ENCODE measurements around the gene MT2A. TPM values are rescaled to one million over a fixed set of nuclear protein-coding genes. Genes with fewer than 3 reads are reported as not detected.
A peak's percentile ranks its signal among the peaks of the same experiment; 100 is the strongest.

Gene MT2A
- total and polyA plus RNA-seq, 2 of the 13 experiments (the other 11 are each of a cell fraction or from before 2014, with no cell fraction given): 135 to 371 TPM

DNA sequence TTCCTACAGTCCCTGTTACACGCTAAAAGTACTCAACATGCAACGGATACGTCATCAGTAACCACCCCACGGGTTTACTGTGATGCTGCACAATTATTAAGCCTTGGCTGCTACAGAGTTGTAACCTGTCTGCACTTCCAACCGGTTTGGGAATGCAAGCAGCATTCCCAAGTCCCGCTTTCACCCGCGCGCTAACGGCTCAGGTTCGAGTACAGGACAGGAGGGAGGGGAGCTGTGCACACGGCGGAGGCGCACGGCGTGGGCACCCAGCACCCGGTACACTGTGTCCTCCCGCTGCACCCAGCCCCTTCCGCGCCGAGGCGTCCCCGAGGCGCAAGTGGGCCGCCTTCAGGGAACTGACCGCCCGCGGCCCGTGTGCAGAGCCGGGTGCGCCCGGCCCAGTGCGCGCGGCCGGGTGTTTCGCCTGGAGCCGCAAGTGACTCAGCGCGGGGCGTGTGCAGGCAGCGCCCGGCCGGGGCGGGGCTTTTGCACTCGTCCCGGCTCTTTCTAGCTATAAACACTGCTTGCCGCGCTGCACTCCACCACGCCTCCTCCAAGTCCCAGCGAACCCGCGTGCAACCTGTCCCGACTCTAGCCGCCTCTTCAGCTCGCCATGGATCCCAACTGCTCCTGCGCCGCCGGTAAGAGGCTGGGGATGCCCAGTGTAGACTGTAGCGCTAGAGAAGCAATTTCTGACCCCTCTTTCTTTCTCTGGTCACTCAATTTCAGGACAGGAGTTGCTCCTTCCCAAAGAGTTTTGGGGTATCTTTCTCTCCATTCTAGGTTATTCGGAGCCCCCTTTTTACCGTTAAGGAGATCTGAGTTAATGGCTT is at the start of gene MT2A (continued):
- TF ChIP-seq, protein P1, sequence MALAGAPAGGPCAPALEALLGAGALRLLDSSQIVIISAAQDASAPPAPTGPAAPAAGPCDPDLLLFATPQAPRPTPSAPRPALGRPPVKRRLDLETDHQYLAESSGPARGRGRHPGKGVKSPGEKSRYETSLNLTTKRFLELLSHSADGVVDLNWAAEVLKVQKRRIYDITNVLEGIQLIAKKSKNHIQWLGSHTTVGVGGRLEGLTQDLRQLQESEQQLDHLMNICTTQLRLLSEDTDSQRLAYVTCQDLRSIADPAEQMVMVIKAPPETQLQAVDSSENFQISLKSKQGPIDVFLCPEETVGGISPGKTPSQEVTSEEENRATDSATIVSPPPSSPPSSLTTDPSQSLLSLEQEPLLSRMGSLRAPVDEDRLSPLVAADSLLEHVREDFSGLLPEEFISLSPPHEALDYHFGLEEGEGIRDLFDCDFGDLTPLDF (CRISPR knock-in tag; IDR thresholded peaks at IDR 0.05): peak; percentile 91
- TF ChIP-seq, protein P2, sequence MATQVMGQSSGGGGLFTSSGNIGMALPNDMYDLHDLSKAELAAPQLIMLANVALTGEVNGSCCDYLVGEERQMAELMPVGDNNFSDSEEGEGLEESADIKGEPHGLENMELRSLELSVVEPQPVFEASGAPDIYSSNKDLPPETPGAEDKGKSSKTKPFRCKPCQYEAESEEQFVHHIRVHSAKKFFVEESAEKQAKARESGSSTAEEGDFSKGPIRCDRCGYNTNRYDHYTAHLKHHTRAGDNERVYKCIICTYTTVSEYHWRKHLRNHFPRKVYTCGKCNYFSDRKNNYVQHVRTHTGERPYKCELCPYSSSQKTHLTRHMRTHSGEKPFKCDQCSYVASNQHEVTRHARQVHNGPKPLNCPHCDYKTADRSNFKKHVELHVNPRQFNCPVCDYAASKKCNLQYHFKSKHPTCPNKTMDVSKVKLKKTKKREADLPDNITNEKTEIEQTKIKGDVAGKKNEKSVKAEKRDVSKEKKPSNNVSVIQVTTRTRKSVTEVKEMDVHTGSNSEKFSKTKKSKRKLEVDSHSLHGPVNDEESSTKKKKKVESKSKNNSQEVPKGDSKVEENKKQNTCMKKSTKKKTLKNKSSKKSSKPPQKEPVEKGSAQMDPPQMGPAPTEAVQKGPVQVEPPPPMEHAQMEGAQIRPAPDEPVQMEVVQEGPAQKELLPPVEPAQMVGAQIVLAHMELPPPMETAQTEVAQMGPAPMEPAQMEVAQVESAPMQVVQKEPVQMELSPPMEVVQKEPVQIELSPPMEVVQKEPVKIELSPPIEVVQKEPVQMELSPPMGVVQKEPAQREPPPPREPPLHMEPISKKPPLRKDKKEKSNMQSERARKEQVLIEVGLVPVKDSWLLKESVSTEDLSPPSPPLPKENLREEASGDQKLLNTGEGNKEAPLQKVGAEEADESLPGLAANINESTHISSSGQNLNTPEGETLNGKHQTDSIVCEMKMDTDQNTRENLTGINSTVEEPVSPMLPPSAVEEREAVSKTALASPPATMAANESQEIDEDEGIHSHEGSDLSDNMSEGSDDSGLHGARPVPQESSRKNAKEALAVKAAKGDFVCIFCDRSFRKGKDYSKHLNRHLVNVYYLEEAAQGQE (IDR thresholded peaks at IDR 0.05; ENCODE audit: borderline replicate concordance in 1 of 2, low read depth in 1 of 2, low read length in 2 of 2): peak in 1 of 2 experiments; percentile 59; a peak in 1 of 4 replicates
- peak; percentile 62; the same call in 1 of the 2 replicates for TF ChIP-seq JUNB (CRISPR knock-in tag; IDR thresholded peaks at IDR 0.05; ENCODE audit: borderline replicate concordance)
- TF ChIP-seq, protein P3, sequence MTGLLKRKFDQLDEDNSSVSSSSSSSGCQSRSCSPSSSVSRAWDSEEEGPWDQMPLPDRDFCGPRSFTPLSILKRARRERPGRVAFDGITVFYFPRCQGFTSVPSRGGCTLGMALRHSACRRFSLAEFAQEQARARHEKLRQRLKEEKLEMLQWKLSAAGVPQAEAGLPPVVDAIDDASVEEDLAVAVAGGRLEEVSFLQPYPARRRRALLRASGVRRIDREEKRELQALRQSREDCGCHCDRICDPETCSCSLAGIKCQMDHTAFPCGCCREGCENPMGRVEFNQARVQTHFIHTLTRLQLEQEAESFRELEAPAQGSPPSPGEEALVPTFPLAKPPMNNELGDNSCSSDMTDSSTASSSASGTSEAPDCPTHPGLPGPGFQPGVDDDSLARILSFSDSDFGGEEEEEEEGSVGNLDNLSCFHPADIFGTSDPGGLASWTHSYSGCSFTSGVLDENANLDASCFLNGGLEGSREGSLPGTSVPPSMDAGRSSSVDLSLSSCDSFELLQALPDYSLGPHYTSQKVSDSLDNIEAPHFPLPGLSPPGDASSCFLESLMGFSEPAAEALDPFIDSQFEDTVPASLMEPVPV (CRISPR knock-in tag; IDR thresholded peaks at IDR 0.05): peak; percentile 42; the same call in 1 of the 2 replicates
- TF ChIP-seq ATAD3A (CRISPR knock-in tag; IDR thresholded peaks at IDR 0.05): peak; percentile 91; the same call in 1 of the 2 replicates
- TF ChIP-seq, protein P4, sequence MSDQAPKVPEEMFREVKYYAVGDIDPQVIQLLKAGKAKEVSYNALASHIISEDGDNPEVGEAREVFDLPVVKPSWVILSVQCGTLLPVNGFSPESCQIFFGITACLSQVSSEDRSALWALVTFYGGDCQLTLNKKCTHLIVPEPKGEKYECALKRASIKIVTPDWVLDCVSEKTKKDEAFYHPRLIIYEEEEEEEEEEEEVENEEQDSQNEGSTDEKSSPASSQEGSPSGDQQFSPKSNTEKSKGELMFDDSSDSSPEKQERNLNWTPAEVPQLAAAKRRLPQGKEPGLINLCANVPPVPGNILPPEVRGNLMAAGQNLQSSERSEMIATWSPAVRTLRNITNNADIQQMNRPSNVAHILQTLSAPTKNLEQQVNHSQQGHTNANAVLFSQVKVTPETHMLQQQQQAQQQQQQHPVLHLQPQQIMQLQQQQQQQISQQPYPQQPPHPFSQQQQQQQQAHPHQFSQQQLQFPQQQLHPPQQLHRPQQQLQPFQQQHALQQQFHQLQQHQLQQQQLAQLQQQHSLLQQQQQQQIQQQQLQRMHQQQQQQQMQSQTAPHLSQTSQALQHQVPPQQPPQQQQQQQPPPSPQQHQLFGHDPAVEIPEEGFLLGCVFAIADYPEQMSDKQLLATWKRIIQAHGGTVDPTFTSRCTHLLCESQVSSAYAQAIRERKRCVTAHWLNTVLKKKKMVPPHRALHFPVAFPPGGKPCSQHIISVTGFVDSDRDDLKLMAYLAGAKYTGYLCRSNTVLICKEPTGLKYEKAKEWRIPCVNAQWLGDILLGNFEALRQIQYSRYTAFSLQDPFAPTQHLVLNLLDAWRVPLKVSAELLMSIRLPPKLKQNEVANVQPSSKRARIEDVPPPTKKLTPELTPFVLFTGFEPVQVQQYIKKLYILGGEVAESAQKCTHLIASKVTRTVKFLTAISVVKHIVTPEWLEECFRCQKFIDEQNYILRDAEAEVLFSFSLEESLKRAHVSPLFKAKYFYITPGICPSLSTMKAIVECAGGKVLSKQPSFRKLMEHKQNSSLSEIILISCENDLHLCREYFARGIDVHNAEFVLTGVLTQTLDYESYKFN (CRISPR knock-in tag; conservative IDR thresholded peaks at IDR 0.05): peak; percentile 57
- TF ChIP-seq, protein P5, sequence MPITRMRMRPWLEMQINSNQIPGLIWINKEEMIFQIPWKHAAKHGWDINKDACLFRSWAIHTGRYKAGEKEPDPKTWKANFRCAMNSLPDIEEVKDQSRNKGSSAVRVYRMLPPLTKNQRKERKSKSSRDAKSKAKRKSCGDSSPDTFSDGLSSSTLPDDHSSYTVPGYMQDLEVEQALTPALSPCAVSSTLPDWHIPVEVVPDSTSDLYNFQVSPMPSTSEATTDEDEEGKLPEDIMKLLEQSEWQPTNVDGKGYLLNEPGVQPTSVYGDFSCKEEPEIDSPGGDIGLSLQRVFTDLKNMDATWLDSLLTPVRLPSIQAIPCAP (CRISPR knock-in tag; IDR thresholded peaks at IDR 0.05; ENCODE audit: low read depth): no peak
- peak; percentile 84; the same call in 1 of the 2 replicates for TF ChIP-seq FOSL1 (CRISPR knock-in tag; IDR thresholded peaks at IDR 0.05; ENCODE audit: borderline replicate concordance)
- TF ChIP-seq EEA1 (CRISPR knock-in tag; IDR thresholded peaks at IDR 0.05; ENCODE audit: borderline replicate concordance): 0 out of 2 replicates have a peak, but pooled peaks have one; percentile 73
- TF ChIP-seq MXI1 (IDR thresholded peaks at IDR 0.05; ENCODE audit: borderline replicate concordance, low read depth, low read length): peak; percentile 96; the same call in 2 of the 3 replicates
- peak; percentile 92 for TF ChIP-seq ZNF788 (CRISPR knock-in tag; IDR thresholded peaks at IDR 0.05; ENCODE audit: borderline replicate concordance)
- TF ChIP-seq KLF6 (CRISPR knock-in tag; IDR thresholded peaks at IDR 0.05): no peak; the same call in 1 of the 2 replicates
- TF ChIP-seq SIN3A (IDR thresholded peaks at IDR 0.05; ENCODE audit: borderline replicate concordance, low read depth, low read length): peak; percentile 93
- TF ChIP-seq ZNF160 (CRISPR knock-in tag; IDR thresholded peaks at IDR 0.05): peak; percentile 88
- no peak for TF ChIP-seq IKZF1 (IDR thresholded peaks at IDR 0.05)
- peak; percentile 93 for TF ChIP-seq POLR2G (IDR thresholded peaks at IDR 0.05; ENCODE audit: low read depth, low read length)
